HG03095 (cell line): ENCODE measurements around the gene MCF2L2.
"Not testable (repeated sequence)": the region's sequence is repeated elsewhere in the genome, so short reads cannot be mapped to it uniquely, and the experiment has no call there.

Experiments
- ATAC-seq: cut with Tn5 transposase; IDR thresholded peaks from one replicate; pipeline ENCODE4 v1.9.1; 2021; ENCODE audit warnings: moderate library complexity; ENCODE audit not compliant: unreplicated experiment

Gene MCF2L2

GRCh38 chr3:183249006-183249718 lies 179.3 kb downstream of the MCF2L2 start:
- no peak for ATAC-seq

- ATAC-seq: no peak
These were observed 181.3 kb downstream of the MCF2L2 start for GRCh38 chr3:183247011-183247589.

GRCh38 chr3:183244981-183245476 lies 183.4 kb downstream of the MCF2L2 start:
- no peak for ATAC-seq

GRCh38 chr3:183244219-183244618 lies 184.2 kb downstream of the MCF2L2 start:
- no peak for ATAC-seq

- ATAC-seq: no peak
These were observed 186.0 kb downstream of the MCF2L2 start for GRCh38 chr3:183242431-183242830.

- ATAC-seq: no peak
These were observed 189.4 kb downstream of the MCF2L2 start for GRCh38 chr3:183239046-183239445.

GRCh38 chr3:183233966-183234365 lies 194.5 kb downstream of the MCF2L2 start:
- no peak for ATAC-seq

- no peak for ATAC-seq
These were observed 197.6 kb downstream of the MCF2L2 start for GRCh38 chr3:183230826-183231225.

- not testable (repeated sequence) for ATAC-seq
These were observed 198.2 kb downstream of the MCF2L2 start for GRCh38 chr3:183230251-183230650.

- no peak for ATAC-seq
These were observed 199.2 kb downstream of the MCF2L2 start for GRCh38 chr3:183229178-183229577.

GRCh38 chr3:183227586-183227985 lies 200.8 kb downstream of the MCF2L2 start:
- ATAC-seq: no peak

- no peak for ATAC-seq
These were observed 202.0 kb downstream of the MCF2L2 start for GRCh38 chr3:183226333-183226890.

- ATAC-seq: no peak
These were observed 204.0 kb downstream of the MCF2L2 start for GRCh38 chr3:183224180-183224970.

GRCh38 chr3:183222631-183223235 lies 205.7 kb downstream of the MCF2L2 start:
- ATAC-seq: no peak

GRCh38 chr3:183220828-183221227 lies 207.6 kb downstream of the MCF2L2 start:
- ATAC-seq: no peak

GRCh38 chr3:183218826-183219225 lies 209.6 kb downstream of the MCF2L2 start:
- ATAC-seq: no peak

- ATAC-seq: no peak
These were observed 210.7 kb downstream of the MCF2L2 start for GRCh38 chr3:183217548-183218332.

GRCh38 chr3:183215591-183216202 lies 212.7 kb downstream of the MCF2L2 start:
- ATAC-seq: no peak

GRCh38 chr3:183214277-183214612 lies 214.2 kb downstream of the MCF2L2 start:
- ATAC-seq: no peak
